GM19193 (cell line): Measurements from ENCODE around the gene GABRB2.

Source experiments
- POLR2A ChIP-seq: IDR thresholded peaks from 4 replicates; pipeline ENCODE4 v1.6.1; 2011; ENCODE audit not compliant: insufficient read depth, insufficient read length; ENCODE audit errors: extremely low read depth

Gene GABRB2

DNA sequence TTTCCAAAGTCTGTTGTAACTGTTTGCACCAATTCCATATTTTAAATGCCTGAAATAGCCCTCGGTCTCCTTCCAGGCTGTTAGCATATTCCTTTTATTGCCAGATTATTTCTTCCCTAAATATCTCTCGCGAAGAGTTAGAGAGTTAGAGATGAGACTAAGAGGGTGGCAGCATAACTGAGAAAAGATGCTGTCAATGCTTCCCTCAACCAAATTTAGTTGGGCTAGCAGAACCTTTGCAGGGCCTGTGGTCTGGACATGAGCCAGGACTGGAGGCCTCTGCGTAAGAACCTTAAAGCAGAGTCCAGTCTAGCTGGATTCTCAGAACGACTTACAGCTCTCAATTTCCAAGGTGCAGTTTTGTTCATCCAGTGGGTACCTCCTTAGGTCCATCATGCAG, 135.9 kb downstream of the GABRB2 start:
- no peak for TF ChIP-seq POLR2A

DNA sequence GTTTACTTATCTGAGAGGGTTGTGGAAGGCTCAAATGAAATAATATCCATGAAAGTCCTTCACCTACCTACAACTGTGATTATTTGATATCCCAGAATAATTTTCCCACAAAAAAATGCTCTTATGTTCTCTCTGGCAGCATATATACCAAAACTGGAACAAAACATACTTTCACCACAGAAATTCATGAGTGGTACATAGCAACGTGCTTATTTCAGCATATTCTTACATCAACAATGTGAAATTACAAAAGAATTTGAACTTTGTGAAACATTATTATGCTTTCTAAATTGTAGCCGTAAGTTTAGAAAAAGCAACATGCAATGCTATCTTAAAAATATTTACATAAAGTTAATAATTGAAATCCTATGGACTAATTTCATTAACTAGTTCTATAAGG, 137.1 kb downstream of the GABRB2 start:
- no peak for TF ChIP-seq POLR2A

DNA sequence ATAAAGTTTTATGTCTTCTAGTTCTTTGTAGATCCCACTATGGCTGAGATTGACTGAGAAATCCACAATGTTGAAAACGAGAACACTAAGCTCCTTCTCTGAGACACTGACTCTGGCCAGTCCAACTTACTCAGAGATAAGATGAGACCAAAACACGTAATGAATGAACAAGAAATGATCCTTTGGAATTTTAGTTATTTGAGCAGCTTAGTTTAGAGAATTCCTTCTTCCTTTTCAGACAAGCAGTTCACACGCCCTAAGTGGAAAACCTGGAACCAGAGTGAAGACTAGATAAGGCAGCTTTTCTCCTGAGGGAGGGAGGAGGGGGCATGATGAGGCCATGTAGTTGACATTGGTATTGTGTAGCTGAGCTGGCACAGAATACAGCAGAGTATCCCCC, 139.6 kb downstream of the GABRB2 start:
- TF ChIP-seq POLR2A, result no peak

DNA sequence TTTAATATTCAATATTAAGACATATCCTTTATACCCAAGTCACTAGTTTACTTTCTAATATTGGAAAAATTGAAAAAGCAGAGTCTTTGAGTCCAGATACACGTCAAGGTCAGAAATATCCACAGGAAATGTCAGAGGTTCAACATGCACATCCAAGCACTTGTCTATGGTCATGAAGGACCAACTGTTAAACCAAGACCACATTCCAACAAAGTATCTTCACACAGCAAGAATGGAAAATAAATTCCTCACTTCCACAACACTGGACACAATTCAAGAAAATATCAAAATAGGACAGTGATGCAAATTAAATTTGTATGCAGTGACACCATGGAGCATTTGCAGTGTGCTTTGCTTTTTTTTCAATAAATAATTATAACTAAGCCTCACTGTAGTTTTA, 142.5 kb downstream of the GABRB2 start:
- no peak for TF ChIP-seq POLR2A

DNA sequence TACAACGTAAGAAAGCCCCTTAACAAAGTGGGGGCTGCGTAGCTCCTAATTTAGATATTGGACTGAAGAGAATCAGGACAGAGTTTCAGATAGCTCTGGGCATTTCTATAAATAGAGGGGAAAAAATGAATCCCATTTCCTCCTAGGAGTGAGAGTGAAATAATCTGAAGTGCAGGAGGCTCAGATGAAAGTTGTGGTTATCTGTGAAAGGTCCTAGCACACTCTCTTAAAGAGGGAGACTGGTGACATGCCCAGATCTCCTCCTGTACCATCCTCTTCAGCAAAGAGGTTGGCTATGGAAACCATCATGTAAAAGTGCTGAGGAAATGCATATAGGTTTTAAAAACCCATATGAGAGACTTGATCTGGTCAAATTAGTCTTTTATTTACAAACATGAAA, 143.4 kb downstream of the GABRB2 start:
- no peak for TF ChIP-seq POLR2A

DNA sequence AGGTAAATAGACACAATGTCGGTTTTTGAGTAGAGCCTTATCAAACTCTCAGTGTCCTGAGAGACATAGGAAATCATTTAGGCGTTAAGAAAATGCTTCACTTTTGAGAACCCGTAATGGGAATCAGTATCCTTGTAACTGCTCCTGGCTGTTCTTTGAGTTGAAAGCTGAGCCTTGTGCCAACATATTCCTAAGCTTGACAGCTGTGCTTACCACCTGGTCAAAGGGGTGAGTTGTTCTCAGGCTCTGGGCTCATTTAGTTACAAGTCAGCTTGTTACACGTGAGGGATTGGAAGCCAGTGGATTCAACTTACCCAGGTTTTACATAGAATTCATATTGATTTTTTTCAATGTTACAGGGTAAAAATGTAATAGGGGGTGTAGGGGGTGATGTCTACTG, 145.9 kb downstream of the GABRB2 start:
- no peak for TF ChIP-seq POLR2A

DNA sequence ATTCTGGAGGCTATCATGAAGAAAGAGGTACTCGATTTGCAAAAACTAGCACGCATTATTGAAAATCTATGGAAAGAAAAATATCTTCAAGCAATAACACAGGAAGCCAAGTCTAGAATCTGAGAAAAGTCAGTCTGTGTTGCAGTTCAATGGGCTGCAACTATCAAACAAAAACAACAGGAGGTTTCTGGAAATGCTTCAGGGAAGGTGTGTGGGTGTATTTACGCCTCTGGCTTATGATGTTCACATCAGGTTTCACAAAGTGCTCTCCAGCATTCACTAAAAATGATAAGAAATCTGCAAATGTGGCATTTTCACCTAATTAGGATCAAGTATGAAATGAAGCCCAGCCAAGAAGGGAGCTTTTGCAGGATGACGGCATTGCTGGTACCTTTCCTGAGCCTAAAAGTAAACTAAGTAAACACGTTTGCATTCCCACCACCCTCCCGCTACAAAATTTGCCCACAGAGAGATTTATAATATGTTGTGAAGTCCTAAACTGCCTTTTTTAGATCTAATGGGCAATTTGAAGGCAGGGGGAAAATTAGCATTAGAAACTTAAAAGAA, 146.4 kb downstream of the GABRB2 start:
- no peak for TF ChIP-seq POLR2A

DNA sequence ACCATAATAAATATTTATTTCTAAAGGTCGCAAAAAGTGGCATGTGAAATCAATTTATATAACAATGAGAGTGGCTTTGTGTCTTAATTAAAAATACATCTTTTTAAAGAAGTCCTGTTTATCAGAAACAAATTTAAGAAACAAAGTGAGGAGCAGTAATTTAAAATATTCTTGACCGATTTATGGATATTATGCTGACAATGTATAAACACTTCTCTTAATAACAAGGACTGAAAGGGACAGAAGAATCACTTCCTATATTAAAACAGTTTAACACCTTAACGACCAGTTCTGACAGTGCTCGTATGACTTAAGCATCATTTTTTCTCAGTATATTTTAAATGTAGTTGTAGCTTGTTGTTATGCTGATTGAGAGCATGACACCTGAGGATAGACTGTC, 149.1 kb downstream of the GABRB2 start:
- no peak for TF ChIP-seq POLR2A

DNA sequence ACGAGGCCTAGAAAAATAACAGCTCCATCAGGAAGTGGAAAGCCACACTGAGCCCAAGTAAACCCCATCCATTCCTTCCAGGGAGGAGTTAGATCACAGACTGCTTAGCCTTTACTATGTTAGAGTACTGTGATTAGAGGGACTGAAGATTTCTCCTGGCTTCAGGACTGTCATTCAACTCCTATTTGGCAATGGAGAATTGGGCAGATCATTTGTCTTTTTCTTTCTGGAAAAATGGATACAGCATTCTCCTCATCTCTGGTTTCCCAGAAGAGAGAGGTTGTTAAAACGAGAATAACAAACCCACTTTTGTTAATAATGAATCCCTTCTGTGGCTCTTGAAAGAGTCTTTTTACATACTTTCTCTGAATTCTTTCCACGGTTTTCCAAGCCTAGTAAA, 150.4 kb downstream of the GABRB2 start:
- TF ChIP-seq POLR2A, result no peak

DNA sequence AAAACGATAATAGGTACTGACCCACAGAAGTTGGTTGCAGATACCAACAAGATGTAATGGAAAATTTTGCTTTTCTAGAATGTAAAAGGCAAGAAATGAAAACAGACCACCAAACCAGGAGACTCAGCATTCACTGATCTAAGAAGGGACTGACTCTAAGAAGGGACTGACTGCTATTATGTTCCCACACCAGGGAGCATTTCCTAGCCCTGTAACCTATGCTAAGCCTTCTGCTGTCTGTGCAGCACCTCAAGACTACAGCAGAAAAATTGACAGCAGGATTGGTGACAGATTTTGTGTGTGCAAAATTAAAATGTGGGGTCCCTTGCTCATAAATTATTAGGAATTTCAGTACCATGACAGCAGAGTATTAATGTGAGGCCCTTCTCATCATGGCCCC, 154.8 kb downstream of the GABRB2 start:
- TF ChIP-seq POLR2A, result no peak

DNA sequence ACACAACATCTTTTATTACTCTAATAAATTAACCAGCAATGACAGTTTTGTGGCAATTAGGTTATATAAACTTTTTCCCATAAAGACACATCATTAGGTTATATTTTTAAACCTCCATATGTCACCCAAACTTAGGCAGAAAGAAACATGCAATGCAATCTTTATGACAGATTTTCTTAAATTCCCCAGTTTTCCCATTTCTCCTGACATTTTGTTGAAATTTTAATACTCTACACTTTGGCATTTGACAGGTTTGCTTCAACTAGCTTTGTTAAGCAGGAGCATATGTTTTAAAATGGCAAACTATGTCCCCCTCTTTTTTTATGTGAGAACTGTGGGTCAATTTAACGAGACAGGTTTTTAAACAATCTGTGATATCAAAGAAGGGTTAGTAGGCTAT, 155.5 kb downstream of the GABRB2 start:
- no peak for TF ChIP-seq POLR2A

DNA sequence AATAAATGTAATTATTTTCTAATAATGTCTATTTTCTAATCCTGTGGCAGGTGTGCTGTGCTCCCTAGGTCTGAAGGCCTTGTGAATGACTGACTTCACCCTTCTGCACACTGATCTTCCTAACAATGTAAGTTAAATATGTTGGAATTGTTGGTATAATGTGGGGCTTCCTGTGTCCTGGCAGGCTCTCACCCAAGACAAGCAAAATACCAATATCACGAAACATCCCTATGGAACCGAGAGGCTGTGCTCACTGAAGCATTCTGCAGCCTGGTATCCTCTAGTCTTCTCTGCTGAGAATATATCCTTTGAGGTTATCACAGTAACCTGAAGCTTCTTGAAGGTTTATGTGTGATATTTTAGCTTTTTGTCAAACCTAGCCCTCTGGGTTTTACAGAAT, 159.4 kb downstream of the GABRB2 start:
- no peak for TF ChIP-seq POLR2A

DNA sequence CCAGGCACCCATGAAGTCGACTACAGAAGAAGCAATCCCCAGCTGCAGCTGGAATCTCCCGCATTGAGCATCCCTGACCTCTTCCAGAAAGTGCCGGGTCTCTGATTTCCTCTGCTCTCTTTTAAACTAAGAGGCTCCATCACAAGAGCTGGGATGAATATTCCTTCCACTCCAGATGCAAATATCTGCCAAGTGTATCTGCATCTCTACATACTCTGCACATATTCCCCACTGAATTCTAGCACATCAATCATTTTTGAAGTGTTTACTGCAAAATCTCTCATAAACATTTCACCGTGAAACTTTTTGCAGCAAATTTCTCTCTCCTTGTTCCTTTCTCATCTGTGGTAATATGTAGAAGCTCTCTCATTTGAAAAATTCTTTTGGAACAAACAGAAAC, 161.5 kb downstream of the GABRB2 start:
- TF ChIP-seq POLR2A, result no peak

DNA sequence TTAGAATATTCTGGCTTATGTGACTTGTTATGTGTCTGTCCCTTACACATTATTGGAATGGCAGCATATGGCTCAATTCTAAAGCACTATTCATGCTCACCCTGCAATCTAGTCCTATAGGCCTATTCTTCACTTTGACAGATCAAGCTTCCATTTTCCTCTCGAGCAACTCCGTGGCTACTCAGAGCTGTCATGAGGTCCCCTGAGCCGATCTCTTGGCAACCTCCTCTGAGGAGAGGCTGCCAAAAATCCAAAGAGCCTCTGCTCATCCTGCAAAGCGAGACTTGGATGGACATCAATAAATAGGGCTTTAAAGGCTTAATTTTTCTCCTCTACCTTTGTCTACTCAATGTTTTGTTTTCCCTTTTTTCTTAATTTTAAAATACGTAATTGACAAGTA, 163.8 kb downstream of the GABRB2 start:
- no peak for TF ChIP-seq POLR2A

DNA sequence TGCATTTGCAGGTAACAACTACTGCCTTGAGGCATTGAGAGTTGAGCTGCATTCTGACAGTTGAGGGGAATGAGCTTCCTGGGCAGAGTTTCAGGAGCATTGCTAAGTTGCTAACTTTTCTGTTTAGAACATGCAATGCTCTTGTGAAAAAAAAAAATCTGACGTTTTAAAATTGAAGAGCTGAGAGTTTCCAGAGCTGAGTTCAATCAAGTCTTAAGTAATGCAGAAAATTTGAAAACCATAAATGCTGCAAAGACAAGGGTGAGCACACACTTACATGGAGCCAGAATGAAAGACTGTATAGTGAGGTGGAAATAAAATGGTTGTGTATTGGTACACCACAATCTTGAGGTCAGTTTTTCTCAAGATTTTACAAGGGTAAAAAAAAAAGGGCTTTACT, 166.0 kb downstream of the GABRB2 start:
- TF ChIP-seq POLR2A, result no peak

DNA sequence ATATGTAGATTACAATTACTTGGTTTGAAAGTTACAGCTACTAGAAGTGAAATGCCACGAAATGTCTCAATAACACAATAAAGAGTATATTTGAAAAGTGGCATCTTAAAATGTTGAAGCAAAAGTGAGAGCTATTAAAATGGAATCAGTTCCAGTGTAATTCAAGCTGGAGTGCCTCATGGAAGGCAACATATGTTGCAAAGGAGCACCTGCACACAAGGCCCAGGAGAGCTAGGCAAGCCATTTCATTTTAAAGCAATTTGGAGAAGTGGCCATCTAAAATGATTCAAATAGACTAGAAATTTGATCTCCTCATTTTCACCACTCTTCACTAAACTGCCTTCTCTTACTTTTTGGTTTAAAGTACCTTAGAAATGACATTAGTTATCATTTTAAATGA, 167.8 kb downstream of the GABRB2 start:
- no peak for TF ChIP-seq POLR2A

DNA sequence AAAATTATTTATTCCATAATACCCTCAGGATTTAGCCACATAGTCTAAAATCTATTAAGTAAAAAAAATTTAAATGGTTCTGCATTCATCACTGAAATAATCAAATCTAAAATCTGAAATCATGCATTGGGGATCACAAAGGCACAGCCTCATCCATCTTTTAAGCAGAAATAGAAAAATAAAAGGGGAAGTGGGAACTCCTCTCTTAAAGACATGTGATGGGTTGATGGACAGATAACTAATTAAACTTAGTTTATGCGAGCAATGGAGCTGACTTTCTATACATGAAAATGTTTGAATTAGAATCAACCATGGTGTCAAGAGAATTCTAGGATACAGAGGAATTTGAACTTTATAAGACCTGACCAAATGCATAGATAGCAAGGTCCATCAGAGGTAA, 170.5 kb downstream of the GABRB2 start:
- no peak for TF ChIP-seq POLR2A

DNA sequence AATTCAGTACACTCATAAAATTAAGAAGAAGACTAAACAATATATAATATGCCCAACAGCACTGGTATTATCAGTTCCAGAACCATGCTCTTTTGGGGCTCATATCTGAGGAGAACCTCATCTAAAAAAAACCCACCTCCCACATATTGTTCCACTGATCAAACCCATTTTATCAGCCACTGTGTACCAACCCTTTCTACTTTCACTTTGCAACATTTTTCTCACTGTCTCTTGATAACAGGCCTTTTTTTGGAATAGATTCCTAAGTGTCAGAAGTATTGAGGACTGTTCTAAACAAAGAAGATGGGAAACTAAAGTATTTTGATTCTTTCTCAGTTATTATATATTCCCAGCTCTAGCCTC, 173.2 kb downstream of the GABRB2 start:
- no peak for TF ChIP-seq POLR2A

DNA sequence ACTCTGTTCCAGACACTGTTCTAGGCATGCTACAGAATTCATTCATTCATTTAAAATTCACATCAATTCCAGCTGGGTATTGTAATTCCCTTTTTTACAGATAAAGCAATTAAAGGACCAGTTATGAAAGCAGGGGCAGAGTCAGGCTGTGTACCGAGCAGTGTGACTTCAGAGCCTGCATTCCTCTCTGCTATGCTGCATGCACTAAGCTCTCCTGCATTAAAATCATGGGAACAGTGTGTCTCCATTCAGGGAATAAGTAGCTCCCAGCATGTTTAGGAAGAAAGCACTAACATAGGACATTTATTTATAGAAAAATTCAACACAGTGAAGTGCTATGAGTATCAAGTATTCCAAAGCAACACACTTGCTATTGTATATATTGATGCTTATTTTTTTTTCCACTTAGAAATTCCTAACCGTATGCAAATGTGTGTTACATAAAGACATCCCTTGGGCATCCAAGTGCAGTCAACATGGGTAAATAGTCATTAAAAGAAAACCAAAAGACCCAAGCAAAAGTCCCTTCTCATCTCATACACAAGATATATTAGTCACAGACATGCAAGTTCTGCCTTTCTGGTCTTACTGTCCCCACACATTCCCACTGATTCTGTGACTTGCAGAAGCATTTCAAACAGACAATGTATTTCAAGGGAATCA, 173.7 kb downstream of the GABRB2 start:
- TF ChIP-seq POLR2A, result no peak
